GM12892 (cell line): ENCODE data around the gene SPI1.
A peak's percentile ranks its signal among the peaks of the same experiment; 100 is the strongest.

Source experiments
- DNase-seq: peaks from one replicate; pipeline ENCODE4 v3.0.0; 2011; ENCODE audit not compliant: insufficient read length
- FAIRE-seq: peaks from 2 replicates; lab custom pipeline; 2011; peaks lifted over from hg19 to GRCh38; lab: Jason Lieb, UNC
- POLR2A ChIP-seq: IDR thresholded peaks from 2 replicates; pipeline ENCODE4 v1.6.1; 2011; ENCODE audit warnings: low read depth, low read length, control low read depth
- POLR2AphosphoS5 ChIP-seq: IDR thresholded peaks from 2 replicates; pipeline ENCODE4 v1.6.1; 2011; ENCODE audit warnings: low read depth, low read length, control low read depth
- TAF1 ChIP-seq: IDR thresholded peaks from 2 replicates; pipeline ENCODE4 v1.6.1; 2011; ENCODE audit warnings: low read depth, mild to moderate bottlenecking, control low read depth, low read length, borderline replicate concordance

Gene SPI1

DNA sequence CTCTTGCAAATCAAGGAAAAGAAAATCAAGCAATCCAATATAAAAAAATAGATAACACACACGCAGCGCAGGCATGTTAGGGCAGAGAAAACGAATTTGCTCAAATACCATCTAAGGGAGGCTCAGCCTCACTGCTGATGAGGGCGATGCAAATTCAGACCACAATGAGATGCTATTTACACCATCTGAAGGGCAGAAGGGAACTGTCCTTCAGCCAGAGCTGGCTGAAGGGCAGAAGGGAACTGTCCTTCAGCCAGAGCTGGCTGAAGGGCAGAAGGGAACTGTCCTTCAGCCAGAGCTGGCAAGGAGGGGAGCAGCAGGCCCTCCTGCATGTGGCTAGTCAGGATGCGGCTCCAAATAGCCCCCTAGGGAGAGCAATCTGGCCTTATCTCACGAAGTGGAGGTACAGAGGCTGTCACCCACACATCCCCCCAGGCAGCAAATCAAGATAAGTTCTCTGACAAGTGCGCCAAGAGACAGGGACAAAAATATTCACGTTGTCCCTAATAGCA, 22.5 kb upstream of the SPI1 start:
- DNase-seq (peak; percentile 16), FAIRE-seq (peak; percentile 90)
- TF ChIP-seq POLR2AphosphoS5 (0 out of 2 replicates have a peak, but pooled peaks have one; percentile 32), TAF1 (no peak)

DNA sequence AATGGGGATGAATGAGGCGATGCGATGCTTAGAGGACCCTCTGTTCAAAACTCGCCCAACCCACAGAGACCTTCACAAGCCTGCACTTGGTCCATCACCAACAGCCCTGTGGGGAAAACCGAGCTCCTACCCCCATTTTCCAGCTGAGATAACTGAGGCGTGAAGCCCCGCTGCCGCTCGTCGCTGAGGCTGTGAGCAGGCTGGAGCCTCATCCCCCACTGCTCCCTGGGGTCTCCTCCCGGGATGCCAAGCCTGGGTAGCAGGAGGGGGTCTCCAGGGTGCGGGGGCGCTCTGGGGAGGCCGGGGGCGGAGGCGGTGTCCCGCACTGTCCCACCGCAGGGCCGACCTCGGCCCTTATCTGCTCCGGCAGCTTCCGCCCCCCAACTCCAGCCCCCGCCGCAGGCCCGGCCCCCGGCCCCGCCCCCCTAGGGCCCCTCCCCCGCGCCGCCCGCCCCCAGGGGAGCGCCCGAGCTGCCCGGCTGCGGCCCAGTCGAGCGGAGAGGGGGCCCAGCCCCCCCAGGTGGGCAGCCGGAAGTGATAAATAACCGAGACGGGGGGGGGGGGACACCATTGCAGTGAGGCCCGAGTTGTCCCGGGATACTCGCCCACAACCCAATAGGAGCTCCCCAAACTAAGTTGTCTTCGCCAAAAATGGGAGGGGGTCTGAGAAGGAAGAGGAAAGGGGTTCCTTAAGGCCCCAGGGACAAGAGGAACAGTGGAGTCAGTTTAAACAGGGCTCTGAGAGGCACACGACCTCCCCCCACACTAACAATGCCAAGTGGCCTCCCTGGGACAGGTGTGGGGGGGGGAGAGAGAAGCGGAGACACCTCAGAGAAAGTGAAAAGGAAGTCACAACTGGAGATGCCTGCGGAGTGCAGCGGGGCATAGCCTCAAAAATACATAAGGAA, 21.8 kb upstream of the SPI1 start:
- FAIRE-seq = peak; percentile 67
- TF ChIP-seq POLR2AphosphoS5 = no peak
- no peak for TF ChIP-seq TAF1
- TF ChIP-seq POLR2A = no peak; the same call in 1 of the 2 replicates
- peak; percentile 70 for DNase-seq

DNA sequence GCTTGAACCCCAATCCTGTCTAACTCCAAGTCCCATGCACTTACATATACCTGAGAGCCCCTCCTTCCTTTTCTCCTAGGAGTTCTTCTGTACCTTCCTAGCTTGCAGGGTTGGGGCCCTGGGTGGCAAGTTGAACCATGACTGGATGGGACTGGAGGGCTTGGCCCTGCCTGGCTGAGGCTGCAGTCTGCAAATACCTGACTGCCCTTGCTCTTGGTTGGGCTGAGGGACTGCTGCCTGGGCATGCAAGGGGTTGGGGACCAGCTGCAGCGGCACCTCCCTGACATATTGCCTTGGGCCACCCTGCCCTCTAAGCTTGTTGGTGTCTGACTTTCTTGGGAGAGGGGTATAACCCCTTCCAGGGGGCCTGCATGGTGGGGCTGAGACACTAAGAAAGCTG, 20.2 kb upstream of the SPI1 start:
- FAIRE-seq (no peak), DNase-seq (peak; percentile 2)
- no peak for TF ChIP-seq POLR2AphosphoS5
- no peak for TF ChIP-seq POLR2A
- no peak for TF ChIP-seq TAF1

DNA sequence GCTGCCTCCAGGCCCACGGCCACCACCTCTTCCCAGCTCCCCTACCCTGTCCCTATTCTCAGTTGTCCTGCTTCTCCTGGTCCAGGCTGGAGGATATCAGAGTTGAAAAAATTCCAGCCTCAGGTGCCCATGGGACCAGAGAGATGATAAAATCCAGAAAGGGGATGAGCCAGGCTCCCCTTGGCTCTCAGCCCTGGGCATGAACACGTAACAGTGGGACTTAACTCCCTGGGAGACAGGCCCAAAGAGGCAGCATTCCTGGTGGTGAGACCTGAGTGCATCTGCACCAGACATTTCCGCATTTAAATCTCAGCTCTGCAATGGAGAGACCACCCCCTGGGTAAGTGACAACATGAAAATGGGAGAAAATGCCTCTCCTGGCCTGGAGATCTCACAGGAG, 19.7 kb upstream of the SPI1 start:
- FAIRE-seq (no peak), DNase-seq (peak; percentile 5)
- no peak for TF ChIP-seq POLR2A
- no peak for TF ChIP-seq TAF1
- TF ChIP-seq POLR2AphosphoS5 = no peak

DNA sequence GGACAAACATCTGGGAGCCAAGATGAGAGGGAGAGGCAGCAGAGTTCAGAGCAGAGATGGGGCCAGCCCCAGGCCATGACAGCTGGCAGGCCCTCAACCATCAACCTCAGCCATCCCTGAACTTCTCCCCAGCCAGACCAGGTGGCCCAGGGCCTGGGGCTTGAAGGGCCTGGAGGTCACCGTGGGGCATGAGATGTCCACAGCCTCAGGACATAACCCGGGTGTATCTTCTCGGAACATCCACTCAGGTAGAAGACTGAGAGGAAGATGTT, 17.6 kb upstream of the SPI1 start:
- no peak for FAIRE-seq
- TF ChIP-seq POLR2A (no peak), POLR2AphosphoS5 (no peak), TAF1 (no peak)

DNA sequence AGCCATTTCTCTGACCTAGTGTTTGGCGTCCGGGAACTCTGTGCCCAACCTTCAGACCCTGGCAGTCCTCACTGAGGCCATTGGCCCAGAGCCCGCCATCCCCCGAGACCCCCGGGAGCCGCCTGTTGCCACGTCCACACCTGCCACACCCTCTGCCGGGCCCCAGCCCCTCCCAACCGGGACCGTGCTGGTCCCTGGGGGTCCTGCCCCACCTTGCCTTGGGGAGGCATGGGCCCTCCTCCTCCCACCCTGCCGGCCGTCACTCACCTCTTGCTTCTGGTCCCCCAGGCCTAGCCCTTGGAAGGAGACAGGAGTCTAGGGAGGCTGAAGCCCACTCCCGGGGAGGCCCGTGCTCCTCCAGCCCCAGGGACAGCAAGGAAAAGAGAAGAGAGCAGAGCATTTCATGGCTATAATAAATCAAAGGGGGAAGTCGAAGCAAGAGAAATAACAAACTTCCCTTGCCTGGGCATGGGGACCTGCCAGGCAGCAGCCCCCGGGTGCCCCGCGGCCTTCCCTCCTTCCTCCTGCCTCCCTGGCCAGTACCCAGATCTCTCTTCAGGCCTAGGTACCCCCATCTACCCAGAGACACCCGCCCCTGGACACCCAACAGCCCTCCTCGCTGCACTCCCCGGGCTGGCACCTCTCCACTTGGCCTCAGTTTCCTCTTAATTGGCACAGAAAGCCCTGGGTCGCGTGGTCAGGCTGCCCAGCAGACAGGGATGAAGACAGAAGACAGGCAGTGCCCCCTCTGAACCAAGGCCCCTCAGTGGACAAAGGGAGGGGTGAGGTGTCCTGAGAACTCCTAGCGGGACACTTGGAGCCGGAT, 17.1 kb upstream of the SPI1 start:
- FAIRE-seq (peak; percentile 81), DNase-seq (peak; percentile 35)
- TF ChIP-seq POLR2AphosphoS5 (no peak), TAF1 (no peak), POLR2A (no peak)

More for the DNA sequence above, 17.6 kb upstream of the SPI1 start:
- DNase-seq = peak; percentile 11

DNA sequence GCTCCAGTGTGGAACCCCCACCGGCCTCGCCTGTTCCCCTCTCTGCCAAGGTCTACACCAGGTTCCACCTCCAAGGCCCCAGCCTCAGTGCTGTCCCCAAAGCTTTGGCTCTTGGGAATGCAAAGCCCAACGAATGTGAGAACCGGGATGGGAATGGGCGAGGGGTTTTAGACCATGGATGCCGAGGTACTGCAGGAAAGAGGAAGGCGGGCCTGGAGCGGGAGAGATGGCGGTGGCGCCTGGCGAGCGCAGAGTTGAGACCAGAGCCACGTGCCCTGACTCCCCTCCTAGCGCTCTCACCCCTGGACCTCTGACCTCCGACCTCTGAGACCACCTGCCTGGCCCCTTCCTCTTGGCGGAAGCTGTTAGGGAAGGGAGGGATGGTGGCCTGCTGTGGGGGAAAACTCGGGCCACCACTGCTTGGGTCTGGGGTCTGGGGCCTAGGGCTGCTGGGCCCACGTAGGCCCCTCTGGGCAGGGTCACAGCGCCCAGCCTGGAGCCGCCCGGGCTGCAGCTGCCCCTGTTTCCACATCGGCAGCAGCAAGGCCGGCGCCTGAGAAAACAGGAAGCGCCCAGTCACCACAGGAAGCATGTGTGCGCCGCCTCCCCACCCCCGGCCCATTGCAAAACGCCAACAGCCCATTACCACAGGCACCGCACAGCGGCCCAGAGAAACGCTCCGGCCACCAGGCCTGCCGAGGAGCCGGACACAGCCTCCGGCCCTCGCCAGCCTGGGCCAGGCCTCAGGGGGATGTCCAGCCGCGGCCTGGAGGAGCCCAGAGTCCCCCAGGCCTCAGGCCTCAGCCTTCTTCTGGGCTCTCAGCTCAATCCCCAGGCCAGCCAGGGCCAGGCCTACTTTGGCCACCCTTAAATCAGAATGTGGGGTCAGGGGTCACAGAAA, 16.2 kb upstream of the SPI1 start:
- FAIRE-seq = peak; percentile 98
- DNase-seq = peak; percentile 89
- no peak for TF ChIP-seq TAF1
- TF ChIP-seq POLR2AphosphoS5 = peak; percentile 64
- TF ChIP-seq POLR2A = peak; percentile 68

DNA sequence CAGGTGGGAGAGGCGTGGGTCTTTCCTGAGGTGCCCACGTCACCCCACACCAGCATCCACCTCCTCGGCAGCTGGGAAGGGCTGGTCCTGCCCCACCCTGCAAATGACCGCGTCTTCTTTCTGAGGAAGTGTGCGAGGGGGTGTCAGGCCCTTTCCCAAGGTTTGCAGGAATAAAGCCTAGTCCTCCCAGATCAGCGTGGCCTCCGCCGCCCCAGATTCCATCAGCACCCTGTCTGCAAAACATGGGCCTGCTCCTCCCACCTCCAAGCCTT, 15.6 kb upstream of the SPI1 start:
- TF ChIP-seq TAF1 = no peak
- TF ChIP-seq POLR2AphosphoS5 = no peak
- TF ChIP-seq POLR2A = no peak
- FAIRE-seq (no peak), DNase-seq (no peak)

DNA sequence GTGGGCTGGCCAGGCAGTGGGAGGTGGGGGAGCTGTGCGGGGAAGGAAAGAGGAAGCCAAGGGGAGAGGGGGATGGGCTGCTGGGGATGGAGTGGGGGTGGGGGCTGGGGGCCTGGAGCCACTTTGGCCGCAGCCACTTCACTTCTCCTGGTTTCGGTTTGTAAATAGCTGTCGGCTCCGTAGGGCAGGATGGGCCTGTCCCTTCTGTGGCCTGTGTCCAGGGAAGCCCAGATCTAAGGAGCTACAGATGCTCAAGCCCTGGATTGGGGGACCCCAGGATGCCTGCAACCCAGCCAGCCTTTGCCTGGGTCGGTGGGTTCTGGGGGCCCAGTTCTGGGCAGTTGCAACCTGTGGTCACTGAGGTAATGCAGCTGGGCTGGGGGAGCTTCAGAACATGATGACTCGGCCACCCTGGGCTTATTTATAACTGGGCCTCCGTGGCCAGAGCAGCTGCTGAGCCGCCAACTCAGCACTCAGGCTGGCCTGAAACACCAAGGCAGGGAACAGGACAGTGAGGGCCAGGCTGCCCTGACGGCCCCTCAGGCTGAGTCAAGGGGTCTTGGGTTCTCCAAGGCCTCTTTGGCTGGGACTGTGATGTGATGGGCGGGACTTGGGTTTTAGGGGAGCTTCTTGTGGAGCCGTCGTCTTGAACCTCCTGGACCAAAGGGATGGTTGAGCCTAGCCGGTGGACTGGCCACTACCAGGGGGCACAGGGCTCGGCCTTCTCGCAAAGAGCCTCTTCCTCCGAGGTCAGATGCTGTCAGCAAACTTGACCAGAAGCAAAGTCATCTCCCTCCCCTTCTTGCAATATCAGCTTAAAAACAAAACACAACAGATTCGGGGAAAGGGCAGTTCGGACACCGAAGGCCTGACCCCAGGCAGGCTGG, 15.1 kb upstream of the SPI1 start:
- FAIRE-seq (peak; percentile 63), DNase-seq (no peak)
- TF ChIP-seq POLR2AphosphoS5 (no peak), POLR2A (no peak), TAF1 (no peak)

DNA sequence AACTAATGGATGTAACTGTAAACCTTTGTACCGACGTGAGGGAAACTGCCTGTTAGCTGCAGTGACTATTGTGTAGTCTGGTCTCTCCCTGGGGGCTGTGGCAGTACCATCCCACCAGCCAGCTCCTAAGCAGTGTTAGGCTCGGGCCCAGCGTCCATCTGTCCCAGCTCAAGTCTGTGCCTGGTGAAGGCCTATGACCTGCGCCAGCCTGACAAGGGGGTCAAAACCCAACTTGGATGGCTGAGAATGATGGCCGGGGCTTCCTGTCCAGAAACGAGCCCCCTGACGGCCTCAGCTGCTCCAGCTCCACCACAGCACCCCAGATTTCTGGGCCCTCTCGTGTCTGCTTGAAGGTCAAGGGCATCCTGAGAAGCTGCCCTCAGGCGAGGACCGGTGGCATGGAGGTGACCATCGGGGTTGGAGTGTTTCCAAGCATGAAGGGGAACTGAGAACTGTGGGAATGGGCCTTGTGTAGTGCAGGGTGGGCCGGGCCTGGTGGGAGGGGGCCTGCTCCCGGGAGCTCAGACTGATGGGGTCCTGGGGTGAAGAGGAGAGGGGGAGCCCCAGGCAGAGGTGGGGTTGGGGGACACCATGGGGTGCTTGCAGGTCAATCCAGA, 14.3 kb upstream of the SPI1 start:
- DNase-seq (no peak), FAIRE-seq (no peak)
- TF ChIP-seq POLR2A (no peak), TAF1 (no peak), POLR2AphosphoS5 (no peak)
